H1 (cell line): ENCODE measurements around the gene FIZ1. TPM values are rescaled to one million over a fixed set of nuclear protein-coding genes. Genes with fewer than 3 reads are reported as not detected.

Experiments
- ATF2 ChIP-seq: IDR thresholded peaks from 2 replicates; pipeline ENCODE4 v1.6.1; 2012; ENCODE audit warnings: low read length, inconsistent platforms
- CEBPB ChIP-seq: IDR thresholded peaks from 2 replicates; pipeline ENCODE4 v1.6.1; 2012; ENCODE audit warnings: low read depth, low read length
- HDAC6 ChIP-seq: IDR thresholded peaks from one replicate; pipeline ENCODE4 v1.7.1; 2012; ENCODE audit warnings: low read depth, mild to moderate bottlenecking, inconsistent platforms, low read length, moderate library complexity
- POLR2A ChIP-seq, 2 experiments: IDR thresholded peaks; 1 replicate in 1 of 2; 2 replicates in 1 of 2; pipeline ENCODE4 v1.6.1; 2011; ENCODE audit warnings: low read depth in 2 of 2, low read length in 2 of 2, mild to moderate bottlenecking in 2 of 2; ENCODE audit errors: control extremely low read depth in 1 of 2
- POLR2AphosphoS5 ChIP-seq: IDR thresholded peaks from 2 replicates; pipeline ENCODE4 v1.6.1; 2011; ENCODE audit warnings: low read depth, low read length
- RAD21 ChIP-seq, 2 experiments: IDR thresholded peaks in 1 of 2; conservative IDR thresholded peaks in 1 of 2; 2 replicates each; pipeline ENCODE4 v1.6.1; 2011; ENCODE audit warnings: low read depth in 2 of 2, low read length in 2 of 2, improper control_type of control experiment in 1 of 2, inconsistent platforms in 1 of 2, mild to moderate bottlenecking in 1 of 2, moderate library complexity in 1 of 2
- RNF2 ChIP-seq: fragments of 200-900, 300-1000 bp; sonication (generic); IDR thresholded peaks from 2 replicates; pipeline ENCODE4 v1.7.1; 2016; ENCODE audit warnings: borderline replicate concordance, low read depth, mild to moderate bottlenecking, antibody characterized with exemption, low read length; ENCODE audit not compliant: poor library complexity, severe bottlenecking; ENCODE audit errors: missing control alignments
- SAP30 ChIP-seq: fragments of 300-600 bp; sonication (generic); IDR thresholded peaks from 2 replicates; pipeline ENCODE4 v1.7.1; 2012; ENCODE audit warnings: low read length, moderate library complexity, mild to moderate bottlenecking, inconsistent platforms; ENCODE audit not compliant: insufficient read depth, insufficient replicate concordance
- SIN3A ChIP-seq, 2 experiments: IDR thresholded peaks in 1 of 2; conservative IDR thresholded peaks in 1 of 2; 2 replicates each; pipeline ENCODE4 v1.6.1; 2011 to 2012; ENCODE audit warnings: low read length in 2 of 2, improper control_type of control experiment in 1 of 2, low read depth in 1 of 2, mild to moderate bottlenecking in 1 of 2
- SP1 ChIP-seq: IDR thresholded peaks from 2 replicates; pipeline ENCODE4 v1.6.1; 2011; ENCODE audit warnings: low read depth, low read length
- SP4 ChIP-seq: IDR thresholded peaks from 2 replicates; pipeline ENCODE4 v1.6.1; 2012; ENCODE audit warnings: low read length, inconsistent platforms
- TAF1 ChIP-seq: IDR thresholded peaks from 2 replicates; pipeline ENCODE4 v1.6.1; 2011; ENCODE audit warnings: mild to moderate bottlenecking, low read depth, low read length
- YY1 ChIP-seq: IDR thresholded peaks from 2 replicates; pipeline ENCODE4 v1.6.1; 2011; ENCODE audit warnings: low read depth, mild to moderate bottlenecking, low read length
- polyA plus RNA-seq, 7 experiments: library from polyadenylated mRNA; depleted of rRNA in 3 of 7; stranded (reverse) in 5 of 7; unstranded in 2 of 7; fragments of >200 nt in 5 of 7; fragments of 200-250 nt in 2 of 7; gene quantifications; 1 replicate in 5 of 7; 2 replicates in 1 of 7; 4 replicates in 1 of 7; pipeline versions ENCODE4 v1.2.1 to v1.2.3, GENCODE V29; 2011 to 2013; ENCODE audit warnings: missing spikeins in 2 of 7, mixed read lengths in 2 of 7
- total RNA-seq: library from RNA; stranded (reverse); fragmentation: NEBNext Ultra II Directional; extraction: Animal tissue kit (Norgen Biotek cat#: 25700); gene quantifications from 2 replicates; pipeline ENCODE4 v1.2.1, GENCODE V29; 2021

FIZ1 gene
- total and polyA plus RNA-seq, 2 of the 8 experiments (the other 6 are each of a cell fraction or from before 2014, with no cell fraction given): 9.1 to 18.5 TPM

GRCh38 chr19:55586976-55587668 lies 12.2 kb downstream of the FIZ1 start (continued):
- TF ChIP-seq ATF2 (no peak), POLR2AphosphoS5 (no peak), RAD21 (IDR thresholded peaks at IDR 0.05 in 1 of 2, conservative IDR thresholded peaks at IDR 0.05 in 1 of 2; ENCODE audit: low read depth in 2 of 2, low read length in 2 of 2) (no peak), HDAC6 (no peak), POLR2A (IDR thresholded peaks at IDR 0.05; ENCODE audit: control extremely low read depth in 1 of 2, low read depth in 2 of 2, low read length in 2 of 2) (no peak), SAP30 (no peak), YY1 (no peak), SP4 (no peak), CEBPB (no peak), SIN3A (conservative IDR thresholded peaks at IDR 0.05 in 1 of 2, IDR thresholded peaks at IDR 0.05 in 1 of 2; ENCODE audit: low read depth in 1 of 2, low read length in 2 of 2) (peak; percentile 52 to 71; a peak in 2 of 4 replicates), SP1 (0 out of 2 replicates have a peak, but pooled peaks have one; percentile 64), TAF1 (no peak), RNF2 (no peak)
